Loucy (cell line): Measurements from ENCODE around the gene TRIO.

Experiments used
- CTCF ChIP-seq: fragments of 200-600 bp; sonication (generic); conservative IDR thresholded peaks from 2 replicates; pipeline ENCODE4 v1.5.1; 2014; ENCODE audit warnings: mild to moderate bottlenecking, antibody characterized with exemption, low read length
- EZH2phosphoT487 ChIP-seq: fragments of 200-600 bp; IDR thresholded peaks from 2 replicates; pipeline ENCODE4 v1.6.1; 2018; ENCODE audit warnings: antibody characterized with exemption, mild to moderate bottlenecking, moderate library complexity, borderline replicate concordance

DNA sequence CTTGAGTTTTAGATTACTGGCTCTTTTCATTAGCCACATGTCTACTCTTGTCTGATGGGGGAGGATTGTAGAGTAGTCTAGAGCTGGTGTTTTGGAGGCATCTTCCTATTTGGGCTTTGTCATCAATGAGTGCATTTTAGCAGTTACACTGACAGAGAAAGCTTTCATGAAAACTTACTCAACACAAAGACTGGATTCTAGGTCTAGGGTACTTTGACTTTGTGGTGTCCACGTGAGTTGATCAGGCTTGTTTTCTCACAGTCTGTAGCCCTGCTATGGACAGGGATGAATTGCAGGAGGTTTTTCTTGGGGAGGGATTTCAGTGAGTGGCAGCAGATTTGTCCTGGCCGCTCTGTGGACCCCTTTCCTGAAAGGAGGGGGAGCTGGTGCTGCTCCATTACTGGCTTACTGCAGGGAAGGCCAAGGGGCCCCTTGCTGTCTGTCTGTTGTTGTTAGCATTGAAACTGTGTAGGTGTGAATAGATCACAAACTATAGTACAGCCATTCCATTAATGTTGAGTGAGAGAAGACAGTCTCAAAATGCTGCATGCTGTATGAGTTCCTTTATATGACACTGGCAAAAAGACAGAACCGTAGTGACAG is 6.6 kb downstream of the TRIO start:
- TF ChIP-seq CTCF (no peak), EZH2phosphoT487 (no peak)
